HG03159 (cell line): Measurements from ENCODE around the gene AKT3.

ENCODE experiments used
- ATAC-seq: cut with Tn5 transposase; IDR thresholded peaks from one replicate; pipeline ENCODE4 v1.9.1; 2021; ENCODE audit warnings: mild to moderate bottlenecking, moderate library complexity; ENCODE audit not compliant: unreplicated experiment

AKT3 gene

GRCh38 chr1:243473227-243474135 lies 376.6 kb downstream of the AKT3 start:
- ATAC-seq = no peak

GRCh38 chr1:243471754-243472745 lies 378.0 kb downstream of the AKT3 start:
- peak; percentile 85 for ATAC-seq

DNA sequence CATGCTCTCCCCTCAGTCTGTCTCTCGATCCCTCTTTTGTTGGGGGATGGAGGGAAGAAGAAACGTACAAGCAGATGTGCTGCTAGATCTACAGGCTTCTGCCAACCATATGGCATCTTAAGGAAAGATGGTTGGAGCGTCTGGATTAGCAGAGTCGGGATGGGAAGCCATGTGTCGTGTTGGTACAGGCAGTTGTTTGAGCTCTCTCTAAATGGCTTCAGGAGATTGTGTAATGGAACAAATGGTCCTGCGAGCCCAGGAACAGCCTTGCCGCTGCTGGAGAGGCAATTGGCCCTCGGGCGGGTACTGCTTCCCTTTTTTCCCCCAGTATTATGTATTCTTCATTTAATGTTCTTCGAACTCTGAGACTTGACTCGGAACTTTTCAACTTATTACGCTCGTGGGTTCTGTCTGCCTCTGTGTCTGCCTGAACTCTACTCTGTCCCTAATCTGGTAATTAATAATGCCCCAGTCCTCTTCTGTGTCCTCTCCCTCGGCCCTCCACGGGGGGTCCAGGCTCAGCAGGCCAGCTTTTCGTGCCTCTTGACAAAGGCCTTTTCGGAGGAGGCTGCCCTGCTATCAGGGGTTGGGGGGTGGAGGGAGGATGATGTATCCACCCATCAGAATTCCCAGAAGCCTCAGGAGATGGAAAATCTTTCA lies 378.9 kb downstream of the AKT3 start:
- no peak for ATAC-seq

DNA sequence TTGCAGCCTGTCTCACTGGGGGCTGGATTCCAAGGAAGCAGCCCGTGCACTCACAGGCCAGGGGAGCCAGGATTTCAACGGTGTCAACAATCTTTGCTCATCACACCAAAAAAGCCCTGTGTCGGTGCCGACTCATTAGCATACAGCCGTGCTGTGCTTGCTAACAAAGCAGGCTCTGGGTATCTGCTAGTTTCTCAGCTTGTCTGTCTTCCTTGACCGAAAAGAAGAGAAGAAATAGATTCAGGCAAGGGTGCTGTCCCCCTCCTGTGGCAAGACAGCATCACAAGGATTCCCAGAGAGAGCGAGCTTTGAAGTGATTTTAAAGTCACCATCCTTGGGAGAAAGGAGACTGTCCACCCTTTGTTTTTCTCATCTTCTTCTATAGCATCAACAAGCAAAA lies 379.5 kb downstream of the AKT3 start:
- ATAC-seq = no peak

- ATAC-seq = no peak
These were observed 380.5 kb downstream of the AKT3 start for GRCh38 chr1:243469497-243469896.

- ATAC-seq = no peak
These were observed 384.3 kb downstream of the AKT3 start for GRCh38 chr1:243465738-243466137.

GRCh38 chr1:243465081-243465480 lies 385.0 kb downstream of the AKT3 start:
- ATAC-seq = no peak

- ATAC-seq = no peak
These were observed 386.9 kb downstream of the AKT3 start for GRCh38 chr1:243462929-243463697.

DNA sequence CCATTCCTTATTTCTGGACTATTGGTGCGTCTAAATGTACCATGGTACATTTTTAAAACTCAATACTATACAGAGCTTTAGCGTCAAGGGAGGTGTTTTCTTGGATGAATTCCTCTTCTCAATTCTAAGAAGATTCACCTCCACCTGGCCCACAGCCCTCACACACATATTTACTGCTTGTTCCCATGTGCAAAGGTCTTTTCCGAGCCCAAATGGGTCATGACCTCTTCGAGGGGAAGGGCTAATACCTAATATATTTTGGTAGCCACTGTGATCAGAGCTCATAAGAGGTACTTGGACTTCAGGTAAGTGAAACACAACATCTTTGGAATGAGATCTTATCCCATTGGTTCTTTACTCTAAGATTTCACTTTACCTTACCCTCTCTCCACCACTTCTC lies 388.3 kb downstream of the AKT3 start:
- no peak for ATAC-seq

- ATAC-seq = no peak
These were observed 391.0 kb downstream of the AKT3 start for GRCh38 chr1:243459059-243459458.

- no peak for ATAC-seq
These were observed 392.6 kb downstream of the AKT3 start for GRCh38 chr1:243457363-243457982.

DNA sequence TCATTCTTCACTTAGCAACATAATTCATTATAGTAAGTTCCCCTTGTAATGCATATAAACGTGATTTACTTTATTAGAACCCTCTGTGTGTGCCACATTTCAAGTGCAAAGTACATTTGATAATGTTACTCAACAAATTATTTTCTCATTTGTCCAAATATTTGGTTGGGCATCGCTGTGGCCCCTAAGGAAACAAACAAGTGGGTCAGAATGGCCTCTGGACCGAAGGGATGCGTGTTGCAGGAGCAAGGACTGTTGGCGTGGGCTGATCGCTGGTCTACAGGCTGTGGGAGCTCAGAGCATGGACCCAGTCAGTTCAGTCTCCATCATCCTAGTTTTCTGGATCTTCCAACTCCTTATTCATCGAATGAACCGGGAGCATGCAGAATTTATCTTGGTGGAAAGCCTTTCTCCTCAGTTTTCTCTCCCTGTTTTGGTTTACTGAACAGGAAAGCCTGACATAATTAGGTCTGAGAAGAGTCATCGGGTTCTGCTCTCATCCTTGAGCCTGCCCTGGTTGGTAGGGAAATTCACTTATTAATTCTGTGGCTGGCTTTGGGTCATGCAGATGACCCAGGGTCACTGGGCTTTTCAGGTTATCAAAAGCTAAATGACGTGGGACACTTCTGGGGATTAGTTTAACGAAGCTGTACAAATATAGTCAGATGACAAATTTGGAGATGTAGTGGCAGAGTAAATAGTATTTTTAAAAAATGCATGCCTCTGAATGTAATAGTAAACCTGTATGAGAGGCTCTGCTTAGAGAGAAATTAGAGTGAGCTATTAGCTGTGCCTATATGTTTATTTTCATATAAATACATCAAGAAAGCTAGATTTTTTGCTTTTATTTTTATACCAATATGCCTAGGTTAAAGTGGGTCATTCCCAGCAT lies 394.0 kb downstream of the AKT3 start:
- no peak for ATAC-seq

DNA sequence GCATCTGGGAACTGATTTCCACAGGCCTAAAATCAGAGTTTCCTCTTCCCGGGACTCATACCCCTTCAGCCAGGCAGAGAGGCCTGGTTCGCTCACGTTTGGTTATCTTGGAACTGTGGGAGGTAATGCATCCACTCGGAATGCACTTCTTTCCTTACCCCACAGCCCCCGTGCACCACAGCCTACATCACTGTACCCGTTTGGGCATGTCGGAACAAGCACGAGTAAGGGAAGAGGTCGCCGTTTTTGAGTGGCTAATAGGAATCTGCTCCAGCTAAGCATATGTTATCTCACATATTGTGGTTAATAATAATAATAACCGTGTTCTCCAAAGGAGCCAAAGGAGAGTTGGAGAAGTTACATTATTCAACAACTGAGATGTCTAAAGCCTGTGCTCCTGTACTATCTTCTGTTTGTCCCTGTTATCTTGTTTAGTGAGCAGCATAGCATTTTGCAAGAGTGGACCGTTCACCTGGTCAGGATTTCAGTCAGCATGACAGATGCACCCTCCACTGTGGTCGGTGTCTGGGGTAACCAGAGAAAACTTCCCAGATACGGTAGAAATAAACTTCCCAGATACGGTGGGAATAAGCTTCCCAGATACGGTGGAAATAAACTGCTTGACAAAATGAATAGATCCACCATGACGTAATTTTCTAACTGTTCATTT lies 395.6 kb downstream of the AKT3 start:
- no peak for ATAC-seq

- no peak for ATAC-seq
These were observed 398.0 kb downstream of the AKT3 start for GRCh38 chr1:243452092-243452491.

- no peak for ATAC-seq
These were observed 400.7 kb downstream of the AKT3 start for GRCh38 chr1:243449373-243449772.

DNA sequence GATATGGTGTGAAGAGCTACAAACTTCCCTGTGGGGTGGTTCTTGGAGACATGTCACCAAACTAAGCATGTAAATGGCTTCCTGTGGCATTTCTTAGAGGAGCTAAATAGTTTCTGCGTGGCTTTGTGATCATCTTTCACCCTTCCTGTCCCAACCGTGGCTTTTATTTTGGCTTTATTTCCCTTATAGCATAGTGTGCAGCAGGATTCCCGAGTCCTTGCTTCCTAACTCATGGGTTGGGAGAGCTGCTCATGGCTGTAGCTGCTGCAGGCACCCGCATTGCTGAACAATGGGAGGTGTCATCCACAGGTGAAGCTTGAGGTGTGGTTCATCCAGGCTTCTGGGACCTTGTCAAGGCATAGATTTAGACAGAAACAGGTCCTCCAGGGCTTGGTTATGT lies 402.2 kb downstream of the AKT3 start:
- ATAC-seq = no peak

GRCh38 chr1:243447347-243447746 lies 402.7 kb downstream of the AKT3 start:
- no peak for ATAC-seq

DNA sequence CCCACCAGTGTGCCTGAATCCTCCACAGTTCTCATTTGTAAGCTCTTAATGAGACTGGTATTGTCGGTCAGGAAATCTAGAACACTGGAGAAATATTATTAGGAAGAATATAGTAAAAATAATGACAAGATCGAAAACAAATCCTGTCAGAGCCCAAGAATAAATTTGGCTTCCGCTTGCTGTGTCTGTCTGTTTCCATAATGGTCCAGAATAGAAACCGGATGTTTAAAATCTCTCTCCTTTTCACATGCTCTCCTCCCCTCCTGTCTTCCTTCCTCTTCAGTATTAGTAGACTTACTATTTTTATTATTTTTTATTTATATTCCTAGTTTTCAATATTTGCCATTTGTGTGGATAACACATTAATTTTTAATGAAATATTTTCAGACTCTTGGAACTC lies 406.5 kb downstream of the AKT3 start:
- no peak for ATAC-seq
